H1 (cell line): Measurements from ENCODE around the gene SDSL. TPM values are rescaled to one million over a fixed set of nuclear protein-coding genes. Genes with fewer than 3 reads are reported as not detected.
A peak's percentile ranks its signal among the peaks of the same experiment; 100 is the strongest.

Experiments
- CTCF ChIA-PET: fragments of 300-600 bp; sonication (Branson Sonifier 250); formaldehyde crosslinking; loops from one replicate; lab custom pipeline; 2021; ENCODE audit not compliant: partially characterized antibody; lab: Charles Lee
- POLR2A ChIA-PET: fragments of 300-600 bp; sonication (Branson Sonifier 250); formaldehyde crosslinking; loops from one replicate; lab custom pipeline; 2021; ENCODE audit warnings: inconsistent platforms; ENCODE audit not compliant: partially characterized antibody; lab: Charles Lee
- DNase-seq, 2 experiments: peaks; one replicate each; pipeline versions ENCODE4 v3.0.0 to v3.0.0-alpha.2; 2010 to 2022; ENCODE audit warnings: low spot score in 2 of 2, low read depth in 1 of 2, mixed read lengths in 1 of 2
- FAIRE-seq: peaks from 2 replicates; lab custom pipeline; 2011; peaks lifted over from hg19 to GRCh38; lab: Jason Lieb, UNC
- H2AFZ ChIP-seq: 2 replicates; pipeline ENCODE4 v1.8.1; 2012; ENCODE audit warnings: low read length, inconsistent platforms
- H2AK5ac ChIP-seq: 2 replicates; pipeline ENCODE4 v1.6.1; 2013; ENCODE audit warnings: low read depth, low read length
- H2BK120ac ChIP-seq: replicated peaks from 2 replicates; pipeline ENCODE3; 2013; ENCODE audit warnings: low read depth, low read length, inconsistent platforms
- H2BK12ac ChIP-seq: 2 replicates; pipeline ENCODE4 v1.6.1; 2013; ENCODE audit warnings: low read depth, low read length
- H2BK15ac ChIP-seq: 2 replicates; pipeline ENCODE4 v1.6.1; 2013; ENCODE audit warnings: low read length
- H2BK20ac ChIP-seq: 2 replicates; pipeline ENCODE4 v1.6.1; 2013; ENCODE audit warnings: low read length
- H2BK5ac ChIP-seq: 2 replicates; pipeline ENCODE4 v1.6.1; 2013; ENCODE audit warnings: low read depth, low read length
- H3K14ac ChIP-seq: 2 replicates; pipeline ENCODE4 v1.6.1; 2013; ENCODE audit warnings: inconsistent platforms; ENCODE audit not compliant: insufficient read length
- H3K18ac ChIP-seq: 2 replicates; pipeline ENCODE4 v1.6.1; 2013; ENCODE audit warnings: low read length; ENCODE audit errors: extremely low read depth
- H3K23ac ChIP-seq: 2 replicates; pipeline ENCODE4 v1.6.1; 2013; ENCODE audit warnings: inconsistent platforms; ENCODE audit not compliant: insufficient read length
- H3K23me2 ChIP-seq: 2 replicates; pipeline ENCODE4 v1.6.1; 2013; ENCODE audit warnings: low read depth, low read length
- H3K27ac ChIP-seq: 2 replicates; pipeline ENCODE4 v1.6.1; 2011; ENCODE audit warnings: low read depth, low read length, inconsistent platforms
- H3K27me3 ChIP-seq, 4 experiments: replicated peaks in 1 of 4; 1 replicate in 1 of 4; 2 replicates in 3 of 4; pipeline versions ENCODE4 v1.6.1 to v1.8.1; 2011 to 2013; ENCODE audit warnings: low read length in 3 of 4, mild to moderate bottlenecking in 3 of 4, inconsistent platforms in 2 of 4, mixed read lengths in 2 of 4, moderate library complexity in 1 of 4; ENCODE audit not compliant: control insufficient read depth in 3 of 4, insufficient read depth in 3 of 4; ENCODE audit errors: extremely low read depth in 1 of 4
- H3K36me3 ChIP-seq, 4 experiments: 2 replicates each; pipeline versions ENCODE4 v1.6.1 to v1.8.1; 2011 to 2013; ENCODE audit warnings: mild to moderate bottlenecking in 4 of 4, low read length in 3 of 4, moderate library complexity in 2 of 4, control low read depth in 1 of 4, inconsistent platforms in 1 of 4; ENCODE audit not compliant: insufficient read depth in 4 of 4, control insufficient read depth in 2 of 4
- H3K4ac ChIP-seq: replicated peaks from 2 replicates; pipeline ENCODE3; 2013; ENCODE audit warnings: low read length, low read depth, mixed read lengths, inconsistent platforms; ENCODE audit not compliant: insufficient read length
- H3K4me1 ChIP-seq, 4 experiments: replicated peaks in 1 of 4; 1 replicate in 1 of 4; 2 replicates in 3 of 4; pipeline versions ENCODE4 v1.6.1 to v1.8.1; 2011 to 2013; ENCODE audit warnings: low read length in 3 of 4, inconsistent platforms in 2 of 4, mixed read lengths in 1 of 4; ENCODE audit not compliant: insufficient read depth in 4 of 4, control insufficient read depth in 3 of 4
- H3K4me2 ChIP-seq, 2 experiments: 2 replicates each; pipeline versions ENCODE4 v1.6.1 to v1.8.1; 2011 to 2013; ENCODE audit warnings: low read depth in 2 of 2, low read length in 2 of 2, control low read depth in 1 of 2, inconsistent platforms in 1 of 2, mild to moderate bottlenecking in 1 of 2; ENCODE audit not compliant: insufficient read depth in 1 of 2
- H3K4me3 ChIP-seq, 4 experiments: fragments of 200-600, 300-600 bp in 1 of 4; sonication (generic), shearing (Covaris generic), sonication (Bioruptor Twin) in 1 of 4; 2 replicates each; pipeline versions ENCODE4 v1.5.1 to v1.8.1; 2011 to 2016; ENCODE audit warnings: low read length in 4 of 4, low read depth in 3 of 4, control low read depth in 2 of 4, inconsistent platforms in 2 of 4, mild to moderate bottlenecking in 2 of 4, mixed read lengths in 1 of 4, moderate library complexity in 1 of 4; ENCODE audit not compliant: insufficient read depth in 2 of 4; ENCODE audit errors: extremely low read depth in 1 of 4
- H3K56ac ChIP-seq: replicated peaks from 2 replicates; pipeline ENCODE3; 2013; ENCODE audit warnings: low read depth, mild to moderate bottlenecking, mixed read lengths, low read length, inconsistent platforms; ENCODE audit not compliant: insufficient read length
- H3K79me1 ChIP-seq: 2 replicates; pipeline ENCODE4 v1.6.1; 2013; ENCODE audit warnings: low read depth, low read length, control low read depth
- H3K79me2 ChIP-seq, 2 experiments: 2 replicates each; pipeline versions ENCODE4 v1.6.1 to v1.8.1; 2012 to 2013; ENCODE audit warnings: low read length in 2 of 2, mild to moderate bottlenecking in 2 of 2, inconsistent platforms in 1 of 2; ENCODE audit not compliant: insufficient read depth in 2 of 2, control insufficient read depth in 1 of 2
- H3K9ac ChIP-seq, 4 experiments: replicated peaks in 1 of 4; 1 replicate in 1 of 4; 2 replicates in 3 of 4; pipeline versions ENCODE4 v1.6.1 to v1.8.1; 2011 to 2013; ENCODE audit warnings: low read depth in 3 of 4, low read length in 3 of 4, control low read depth in 2 of 4, mild to moderate bottlenecking in 2 of 4, moderate library complexity in 2 of 4, inconsistent platforms in 1 of 4; ENCODE audit errors: extremely low read depth in 1 of 4
- H3K9me3 ChIP-seq, 2 experiments: 2 replicates each; pipeline versions ENCODE4 v1.6.1 to v1.8.1; 2012 to 2013; ENCODE audit warnings: mild to moderate bottlenecking in 2 of 2, moderate library complexity in 2 of 2, control low read depth in 1 of 2, inconsistent platforms in 1 of 2, low read depth in 1 of 2, low read length in 1 of 2, mixed read lengths in 1 of 2; ENCODE audit not compliant: insufficient read depth in 2 of 2
- H4K20me1 ChIP-seq, 2 experiments: replicated peaks in 1 of 2; 2 replicates each; pipeline versions ENCODE3 to v1.8.1; 2011 to 2013; ENCODE audit warnings: inconsistent platforms in 2 of 2, low read length in 2 of 2, mild to moderate bottlenecking in 1 of 2; ENCODE audit not compliant: insufficient read depth in 2 of 2, control insufficient read depth in 1 of 2
- H4K5ac ChIP-seq: 2 replicates; pipeline ENCODE4 v1.6.1; 2013; ENCODE audit warnings: low read length, low read depth, mixed read lengths, inconsistent platforms; ENCODE audit not compliant: insufficient read length
- H4K8ac ChIP-seq: 2 replicates; pipeline ENCODE4 v1.8.0; 2013; ENCODE audit warnings: mild to moderate bottlenecking, moderate library complexity, low read length, inconsistent platforms; ENCODE audit not compliant: insufficient read depth; ENCODE audit errors: extremely low read depth
- H4K91ac ChIP-seq: replicated peaks from 2 replicates; pipeline ENCODE3; 2013; ENCODE audit warnings: low read length, mixed read lengths, inconsistent platforms; ENCODE audit not compliant: insufficient read length
- CHD2 ChIP-seq: IDR thresholded peaks from 2 replicates; pipeline ENCODE4 v1.6.1; 2012; ENCODE audit warnings: low read length, improper control_type of control experiment
- CTBP2 ChIP-seq: IDR thresholded peaks from 2 replicates; pipeline ENCODE4 v1.7.0; 2011; ENCODE audit warnings: borderline replicate concordance, mild to moderate bottlenecking, moderate library complexity, mixed read lengths, low read length; ENCODE audit not compliant: insufficient read depth, insufficient read length
- EP300 ChIP-seq, 2 experiments: IDR thresholded peaks; 1 replicate in 1 of 2; 2 replicates in 1 of 2; pipeline ENCODE4 v1.6.1; 2011 to 2012; ENCODE audit warnings: low read depth in 2 of 2, low read length in 2 of 2, mild to moderate bottlenecking in 2 of 2, borderline replicate concordance in 1 of 2, inconsistent platforms in 1 of 2, moderate library complexity in 1 of 2
- GABPA ChIP-seq: IDR thresholded peaks from 2 replicates; pipeline ENCODE4 v1.6.1; 2011; ENCODE audit warnings: mild to moderate bottlenecking, low read length, moderate library complexity, borderline replicate concordance; ENCODE audit not compliant: insufficient read depth
- GTF2F1 ChIP-seq: IDR thresholded peaks from 2 replicates; pipeline ENCODE4 v1.6.1; 2012; ENCODE audit warnings: low read depth, low read length, improper control_type of control experiment, borderline replicate concordance
- KDM1A ChIP-seq: fragments of 200-600, 300-600 bp; sonication (generic); IDR thresholded peaks from 2 replicates; pipeline ENCODE4 v1.7.1; 2016; ENCODE audit warnings: mild to moderate bottlenecking, low read length, borderline replicate concordance
- KDM4A ChIP-seq: IDR thresholded peaks from one replicate; pipeline ENCODE4 v1.7.1; 2012; ENCODE audit warnings: low read depth, mild to moderate bottlenecking, moderate library complexity, low read length, inconsistent platforms; ENCODE audit not compliant: severe bottlenecking
- MAFK ChIP-seq: IDR thresholded peaks from 2 replicates; pipeline ENCODE4 v1.6.1; 2012; ENCODE audit warnings: low read depth, mild to moderate bottlenecking, improper control_type of control experiment, low read length
- NRF1 ChIP-seq: IDR thresholded peaks from 2 replicates; pipeline ENCODE4 v1.6.1; 2011; ENCODE audit warnings: mild to moderate bottlenecking, low read depth, low read length, improper control_type of control experiment
- POLR2AphosphoS5 ChIP-seq: IDR thresholded peaks from 2 replicates; pipeline ENCODE4 v1.6.1; 2011; ENCODE audit warnings: low read depth, low read length
- RAD21 ChIP-seq, 2 experiments: IDR thresholded peaks in 1 of 2; conservative IDR thresholded peaks in 1 of 2; 2 replicates each; pipeline ENCODE4 v1.6.1; 2011; ENCODE audit warnings: low read depth in 2 of 2, low read length in 2 of 2, improper control_type of control experiment in 1 of 2, inconsistent platforms in 1 of 2, mild to moderate bottlenecking in 1 of 2, moderate library complexity in 1 of 2
- SP2 ChIP-seq: IDR thresholded peaks from 2 replicates; pipeline ENCODE4 v1.6.1; 2012; ENCODE audit warnings: mild to moderate bottlenecking, low read length, inconsistent platforms
- TEAD4 ChIP-seq: IDR thresholded peaks from 2 replicates; pipeline ENCODE4 v1.6.1; 2012; ENCODE audit warnings: low read depth, low read length, inconsistent platforms, mixed read lengths
- WGBS, 2 experiments: shearing (Covaris generic) in 1 of 2; methylation state at CpG; one replicate each; pipeline versions ENCODE4 v1.1.6 to v1.1.7; 2013 to 2015; ENCODE audit warnings: low lambda C conversion rate in 2 of 2, mixed read lengths in 2 of 2, inconsistent platforms in 1 of 2, low coverage in 1 of 2, missing lambda C conversion rate in 1 of 2; ENCODE audit not compliant: insufficient replicate concordance in 2 of 2, insufficient coverage in 1 of 2, insufficient read length in 1 of 2; ENCODE audit errors: extremely low coverage in 1 of 2, missing lambda C conversion rate in 1 of 2; 5-methylcytosine and 5-hydroxymethylcytosine counted together
- polyA plus RNA-seq, 7 experiments: library from polyadenylated mRNA; depleted of rRNA in 3 of 7; stranded (reverse) in 5 of 7; unstranded in 2 of 7; fragments of >200 nt in 5 of 7; fragments of 200-250 nt in 2 of 7; gene quantifications; 1 replicate in 5 of 7; 2 replicates in 1 of 7; 4 replicates in 1 of 7; pipeline versions ENCODE4 v1.2.1 to v1.2.3, GENCODE V29; 2011 to 2013; ENCODE audit warnings: missing spikeins in 2 of 7, mixed read lengths in 2 of 7
- total RNA-seq: library from RNA; stranded (reverse); fragmentation: NEBNext Ultra II Directional; extraction: Animal tissue kit (Norgen Biotek cat#: 25700); gene quantifications from 2 replicates; pipeline ENCODE4 v1.2.1, GENCODE V29; 2021

The SDSL gene
- total and polyA plus RNA-seq, 2 of the 8 experiments (the other 6 are each of a cell fraction or from before 2014, with no cell fraction given) = 0.69 to 1.3 TPM

- no peak overlapping the region for H3K23ac ChIP-seq
- H3K14ac ChIP-seq = no peak overlapping the region
- H2AFZ ChIP-seq = peak overlapping the region; percentile 10; the same call in 1 of the 2 replicates
- peaks cover 0 to 2% (median 0%) of the 10 kb centered on the region in 4 experiments; a peak in 1 of 7 replicates for H3K27me3 ChIP-seq
- peak overlapping the region; percentile 82; the same call in 1 of the 2 replicates for H2BK20ac ChIP-seq
- H3K79me1 ChIP-seq = no peaks in the 10 kb centered on the region
- no peak overlapping the region for H4K91ac ChIP-seq
- WGBS, 2 experiments = 58% methylated on average over 8 of the region's 8 CpGs; no CpG with 5 or more reads in 1 of the 2 experiments
- H3K18ac ChIP-seq = peak overlapping the region; percentile 25; the same call in 1 of the 2 replicates
- peak overlapping the region; percentile 90; the same call in 1 of the 2 replicates for H2BK15ac ChIP-seq
- no peak overlapping the region for H4K5ac ChIP-seq
- ChIA-PET POLR2A (no interaction called here), CTCF (interaction anchor here (0.7 to 8.4 kb wide), 11 partner anchors 9 to 401 kb away, joined by 3 to 82 read pairs (median 4); no protein-coding TSS in a partner anchor)
- H2BK12ac ChIP-seq = peak overlapping the region; percentile 30; the same call in 1 of the 2 replicates
- H4K20me1 ChIP-seq = no peaks in the 10 kb centered on the region
- H2AK5ac ChIP-seq = no peak overlapping the region
- no peak overlapping the region for H3K4me2 ChIP-seq
- H4K8ac ChIP-seq = no peak overlapping the region
- no peak overlapping the region for H3K4ac ChIP-seq
- H3K79me2 ChIP-seq = no peaks in the 10 kb centered on the region
- H3K4me1 ChIP-seq = peaks cover 0 to 2% (median under 1%) of the 10 kb centered on the region in 4 experiments; a peak in 2 of 7 replicates
- peaks cover 6% of the 10 kb centered on the region; the same call in 1 of the 2 replicates for H3K23me2 ChIP-seq
- no peak overlapping the region for H2BK120ac ChIP-seq
- FAIRE-seq = peak; percentile 79
- no peak overlapping the region for H3K56ac ChIP-seq
- H3K36me3 ChIP-seq = no peaks in the 10 kb centered on the region
- H3K9me3 ChIP-seq = no peaks in the 10 kb centered on the region; a peak in 1 of 4 replicates
- peak in 1 of 2 experiments; percentile 89 for DNase-seq
- H3K27ac ChIP-seq = no peak overlapping the region
- H3K9ac ChIP-seq = no peak overlapping the region
- H3K4me3 ChIP-seq = no peak overlapping the region
- H2BK5ac ChIP-seq = no peak overlapping the region
- TF ChIP-seq POLR2AphosphoS5 (no peak), RAD21 (IDR thresholded peaks at IDR 0.05 in 1 of 2, conservative IDR thresholded peaks at IDR 0.05 in 1 of 2; ENCODE audit: low read depth in 2 of 2, low read length in 2 of 2) (peak; percentile 95), NRF1 (no peak), GTF2F1 (no peak), SP2 (no peak), MAFK (no peak), GABPA (0 out of 2 replicates have a peak, but pooled peaks have one; percentile 15), EP300 (IDR thresholded peaks at IDR 0.05; ENCODE audit: borderline replicate concordance in 1 of 2, low read depth in 2 of 2, low read length in 2 of 2) (no peak), CTBP2 (no peak), KDM1A (no peak), CHD2 (no peak), TEAD4 (no peak), KDM4A (no peak)
These were observed 17.4 kb downstream of the SDSL start for GRCh38 chr12:113439606-113440030.
